OCI-LY3 (cell line): ENCODE results near the gene SLC19A1.

Experiments used
- CTCF ChIP-seq: fragments of 200-600, 300-600 bp; sonication (generic); IDR thresholded peaks from 2 replicates; pipeline ENCODE4 v1.5.1; 2014; ENCODE audit warnings: antibody characterized with exemption, low read length, low read depth
- EZH2phosphoT487 ChIP-seq: fragments of 200-600 bp; shearing (Covaris generic); IDR thresholded peaks from 2 replicates; pipeline ENCODE4 v1.6.1; 2018; ENCODE audit warnings: antibody characterized with exemption, mixed run types, low read depth

GRCh38 chr21:45528981-45529784 lies 13.1 kb downstream of the SLC19A1 start:
- no peak for TF ChIP-seq CTCF
- TF ChIP-seq EZH2phosphoT487: no peak
